Loucy (cell line): ENCODE measurements around the gene CDH26.

Experiments
- CTCF ChIP-seq: fragments of 200-600 bp; sonication (generic); conservative IDR thresholded peaks from 2 replicates; pipeline ENCODE4 v1.5.1; 2014; ENCODE audit warnings: mild to moderate bottlenecking, antibody characterized with exemption, low read length
- EZH2phosphoT487 ChIP-seq: fragments of 200-600 bp; IDR thresholded peaks from 2 replicates; pipeline ENCODE4 v1.6.1; 2018; ENCODE audit warnings: antibody characterized with exemption, mild to moderate bottlenecking, moderate library complexity, borderline replicate concordance

DNA sequence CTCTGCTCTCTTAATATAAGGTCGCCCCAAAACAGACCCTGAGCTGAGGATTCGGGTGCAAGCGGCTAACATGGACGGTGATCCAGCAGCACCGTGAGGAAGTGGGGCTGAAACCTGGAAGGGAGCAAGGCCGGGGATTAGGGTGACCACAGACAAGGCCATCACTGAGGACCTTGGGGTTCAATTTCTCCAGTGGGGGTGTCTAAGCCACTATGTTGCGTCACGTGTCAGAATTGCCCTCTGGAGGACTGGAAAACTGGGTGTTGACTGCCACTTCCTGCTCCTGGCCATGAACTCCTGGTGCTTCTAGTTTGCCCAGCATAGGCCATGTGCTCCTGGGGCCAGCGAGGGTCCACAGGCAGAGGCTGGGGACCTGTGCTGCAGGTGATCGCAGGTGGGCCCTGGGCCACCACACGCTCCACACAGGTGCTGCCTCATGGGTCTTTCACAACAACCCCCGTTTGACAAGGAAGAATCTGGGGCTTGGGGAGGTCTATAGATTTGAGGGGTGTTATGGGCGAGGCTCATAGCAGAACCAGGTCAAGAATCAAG is 101.9 kb downstream of the CDH26 start:
- TF ChIP-seq CTCF (no peak), EZH2phosphoT487 (no peak)
